GM10266 (cell line): ENCODE measurements around the gene POLR2E.

Source experiments
- DNase-seq: peaks from one replicate; pipeline ENCODE4 v3.0.0; 2012; ENCODE audit errors: extremely low spot score
- CTCF ChIP-seq: IDR thresholded peaks from 2 replicates; pipeline ENCODE4 v1.5.1; 2012; ENCODE audit warnings: mild to moderate bottlenecking, low read depth; ENCODE audit not compliant: control insufficient read depth, insufficient read depth; ENCODE audit errors: missing control alignments

Gene POLR2E

GRCh38 chr19:1049800-1050199 is 45.4 kb downstream of the POLR2E start:
- TF ChIP-seq CTCF, result no peak
- DNase-seq, result no peak

GRCh38 chr19:1049106-1049505 is 46.1 kb downstream of the POLR2E start:
- TF ChIP-seq CTCF, result no peak
- DNase-seq, result no peak

- DNase-seq, result no peak
- TF ChIP-seq CTCF, result no peak
Observed at GRCh38 chr19:1047696-1048147, 47.5 kb downstream of the POLR2E start.

- no peak for TF ChIP-seq CTCF
- no peak for DNase-seq
Observed at GRCh38 chr19:1046836-1047695, 48.1 kb downstream of the POLR2E start.

- DNase-seq, result no peak
- TF ChIP-seq CTCF, result no peak
Observed at GRCh38 chr19:1046117-1046626, 49.0 kb downstream of the POLR2E start.

GRCh38 chr19:1045247-1045603 is 50.0 kb downstream of the POLR2E start:
- peak; percentile 76 for DNase-seq
- no peak for TF ChIP-seq CTCF
